ENCODE measurements around the gene VIL1.

The VIL1 gene

GRCh38 chr2:218422403-218423086 lies 3.6 kb downstream of the VIL1 start:
- no peaks in the 10 kb centered on the region for H3K36me3 ChIP-seq (ENCODE audit: insufficient read depth, low read length)
- no peak for DNase-seq (ENCODE audit: low read depth, low spot score)
- no peak overlapping the region for H3K4me3 ChIP-seq
- no peak overlapping the region for H3K9ac ChIP-seq (ENCODE audit: insufficient read length)
- H3K27ac ChIP-seq, result no peak overlapping the region
- H3K9me3 ChIP-seq (ENCODE audit: low read depth, low read length), result no peaks in the 10 kb centered on the region
- TF ChIP-seq EZH2 (IDR thresholded peaks at IDR 0.05), result no peak
- no peak for TF ChIP-seq POLR2AphosphoS5 (IDR thresholded peaks at IDR 0.05; ENCODE audit: borderline replicate concordance, low read depth, low read length)
- no peak for TF ChIP-seq FOXP2 (optimal IDR thresholded peaks at IDR 0.05; ENCODE audit: control extremely low read depth, extremely low read length, insufficient read depth)

DNA sequence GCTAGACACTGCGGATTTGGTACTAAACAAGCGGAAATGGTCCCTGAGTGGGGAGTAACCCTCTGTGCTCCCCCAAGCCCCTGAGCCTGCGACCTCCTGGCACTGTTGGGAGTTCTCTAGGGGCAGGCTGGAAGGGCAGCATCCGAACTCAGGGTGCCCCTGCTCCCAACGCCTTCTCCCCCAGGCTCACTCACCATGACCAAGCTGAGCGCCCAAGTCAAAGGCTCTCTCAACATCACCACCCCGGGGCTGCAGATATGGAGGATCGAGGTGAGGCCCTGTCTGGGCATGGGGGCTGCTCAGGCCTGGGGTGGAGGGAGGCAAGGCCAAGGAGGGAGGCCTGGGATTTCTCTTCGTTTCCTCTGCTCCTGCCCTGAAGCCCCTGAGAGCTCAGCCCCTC lies 4.7 kb downstream of the VIL1 start:
- Histone ChIP-seq H3K9me3 (ENCODE audit: low read depth, low read length) (no peaks in the 10 kb centered on the region), H3K36me3 (ENCODE audit: insufficient read depth, low read length) (no peaks in the 10 kb centered on the region), H3K9ac (ENCODE audit: insufficient read length) (no peak overlapping the region), H3K27ac (no peak overlapping the region), H3K4me3 (no peak overlapping the region)
- DNase-seq (ENCODE audit: low read depth, low spot score), result no peak
- TF ChIP-seq POLR2AphosphoS5 (IDR thresholded peaks at IDR 0.05; ENCODE audit: borderline replicate concordance, low read depth, low read length) (no peak), FOXP2 (optimal IDR thresholded peaks at IDR 0.05; ENCODE audit: control extremely low read depth, extremely low read length, insufficient read depth) (no peak), EZH2 (IDR thresholded peaks at IDR 0.05) (no peak)

DNA sequence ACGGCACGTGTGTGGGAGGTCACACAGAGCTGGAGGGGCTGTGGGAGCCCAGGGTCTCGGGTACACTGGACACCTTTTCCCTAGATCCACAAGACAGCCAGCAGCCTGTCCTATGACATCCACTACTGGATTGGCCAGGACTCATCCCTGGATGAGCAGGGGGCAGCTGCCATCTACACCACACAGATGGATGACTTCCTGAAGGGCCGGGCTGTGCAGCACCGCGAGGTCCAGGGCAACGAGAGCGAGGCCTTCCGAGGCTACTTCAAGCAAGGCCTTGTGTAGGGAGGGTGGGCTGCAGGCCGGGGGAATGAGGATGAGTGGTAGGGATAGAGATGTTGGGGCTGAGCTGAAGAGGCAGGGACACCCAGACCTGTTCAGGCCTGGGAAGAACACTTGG lies 6.6 kb downstream of the VIL1 start:
- no peak overlapping the region for H3K4me3 ChIP-seq
- H3K36me3 ChIP-seq (ENCODE audit: insufficient read depth, low read length), result no peaks in the 10 kb centered on the region
- no peak for DNase-seq (ENCODE audit: low read depth, low spot score)

GRCh38 chr2:218427741-218428140 lies 8.8 kb downstream of the VIL1 start:
- H3K9me3 ChIP-seq (ENCODE audit: low read depth, low read length), result no peaks in the 10 kb centered on the region
- TF ChIP-seq FOXP2 (optimal IDR thresholded peaks at IDR 0.05; ENCODE audit: control extremely low read depth, extremely low read length, insufficient read depth) (no peak), POLR2AphosphoS5 (IDR thresholded peaks at IDR 0.05; ENCODE audit: borderline replicate concordance, low read depth, low read length) (no peak), EZH2 (IDR thresholded peaks at IDR 0.05) (no peak)
- no peak overlapping the region for H3K9ac ChIP-seq (ENCODE audit: insufficient read length)

More for the DNA sequence above, 6.6 kb downstream of the VIL1 start:
- Histone ChIP-seq H3K27ac (no peak overlapping the region), H3K9me3 (ENCODE audit: low read depth, low read length) (no peaks in the 10 kb centered on the region), H3K9ac (ENCODE audit: insufficient read length) (no peak overlapping the region)
- TF ChIP-seq EZH2 (IDR thresholded peaks at IDR 0.05) (no peak), FOXP2 (optimal IDR thresholded peaks at IDR 0.05; ENCODE audit: control extremely low read depth, extremely low read length, insufficient read depth) (no peak), POLR2AphosphoS5 (IDR thresholded peaks at IDR 0.05; ENCODE audit: borderline replicate concordance, low read depth, low read length) (no peak)

GRCh38 chr2:218428846-218429558 lies 10.1 kb downstream of the VIL1 start:
- no peaks in the 10 kb centered on the region for H3K9me3 ChIP-seq (ENCODE audit: low read depth, low read length)

More at GRCh38 chr2:218427741-218428140, 8.8 kb downstream of the VIL1 start:
- DNase-seq (ENCODE audit: low read depth, low spot score), result no peak
- H3K36me3 ChIP-seq (ENCODE audit: insufficient read depth, low read length), result no peaks in the 10 kb centered on the region
- no peak overlapping the region for H3K27ac ChIP-seq
- H3K4me3 ChIP-seq, result no peak overlapping the region

GRCh38 chr2:218429911-218430692 lies 11.2 kb downstream of the VIL1 start:
- H3K4me3 ChIP-seq, result no peak overlapping the region
- H3K9me3 ChIP-seq (ENCODE audit: low read depth, low read length), result no peaks in the 10 kb centered on the region
- no peaks in the 10 kb centered on the region for H3K36me3 ChIP-seq (ENCODE audit: insufficient read depth, low read length)
- no peak overlapping the region for H3K9ac ChIP-seq (ENCODE audit: insufficient read length)
- no peak for DNase-seq (ENCODE audit: low read depth, low spot score)
- no peak for TF ChIP-seq POLR2AphosphoS5 (IDR thresholded peaks at IDR 0.05; ENCODE audit: borderline replicate concordance, low read depth, low read length)
- TF ChIP-seq FOXP2 (optimal IDR thresholded peaks at IDR 0.05; ENCODE audit: control extremely low read depth, extremely low read length, insufficient read depth), result no peak
- TF ChIP-seq EZH2 (IDR thresholded peaks at IDR 0.05), result no peak
- H3K27ac ChIP-seq, result no peak overlapping the region

More at GRCh38 chr2:218428846-218429558, 10.1 kb downstream of the VIL1 start:
- Histone ChIP-seq H3K27ac (no peak overlapping the region), H3K36me3 (ENCODE audit: insufficient read depth, low read length) (no peaks in the 10 kb centered on the region), H3K9ac (ENCODE audit: insufficient read length) (no peak overlapping the region), H3K4me3 (no peak overlapping the region)
- no peak for DNase-seq (ENCODE audit: low read depth, low spot score)
- TF ChIP-seq EZH2 (IDR thresholded peaks at IDR 0.05), result no peak
- no peak for TF ChIP-seq FOXP2 (optimal IDR thresholded peaks at IDR 0.05; ENCODE audit: control extremely low read depth, extremely low read length, insufficient read depth)
- TF ChIP-seq POLR2AphosphoS5 (IDR thresholded peaks at IDR 0.05; ENCODE audit: borderline replicate concordance, low read depth, low read length), result no peak

DNA sequence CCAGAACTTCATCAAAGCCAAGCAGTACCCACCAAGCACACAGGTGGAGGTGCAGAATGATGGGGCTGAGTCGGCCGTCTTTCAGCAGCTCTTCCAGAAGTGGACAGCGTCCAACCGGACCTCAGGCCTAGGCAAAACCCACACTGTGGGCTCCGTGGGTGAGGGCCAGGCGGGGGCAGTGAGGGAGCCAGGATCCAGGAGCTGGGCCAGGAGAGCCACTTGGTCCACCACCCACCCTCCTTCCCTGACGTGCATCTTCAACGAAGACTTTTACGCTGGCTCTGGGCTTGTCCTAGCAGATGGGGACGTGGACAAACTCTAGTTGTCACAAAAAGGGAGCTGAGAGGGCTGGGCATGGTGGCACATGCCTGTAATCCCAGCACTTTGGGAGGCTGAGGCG lies 11.8 kb downstream of the VIL1 start:
- Histone ChIP-seq H3K9me3 (ENCODE audit: low read depth, low read length) (no peaks in the 10 kb centered on the region), H3K27ac (no peak overlapping the region), H3K36me3 (ENCODE audit: insufficient read depth, low read length) (no peaks in the 10 kb centered on the region), H3K9ac (ENCODE audit: insufficient read length) (no peak overlapping the region), H3K4me3 (no peak overlapping the region)
- no peak for DNase-seq (ENCODE audit: low read depth, low spot score)
- TF ChIP-seq EZH2 (IDR thresholded peaks at IDR 0.05) (no peak), FOXP2 (optimal IDR thresholded peaks at IDR 0.05; ENCODE audit: control extremely low read depth, extremely low read length, insufficient read depth) (no peak), POLR2AphosphoS5 (IDR thresholded peaks at IDR 0.05; ENCODE audit: borderline replicate concordance, low read depth, low read length) (no peak)

GRCh38 chr2:218431878-218432277 lies 13.0 kb downstream of the VIL1 start:
- H3K9me3 ChIP-seq (ENCODE audit: low read depth, low read length), result no peaks in the 10 kb centered on the region
- H3K27ac ChIP-seq, result no peak overlapping the region
- H3K9ac ChIP-seq (ENCODE audit: insufficient read length), result no peak overlapping the region
- no peak overlapping the region for H3K4me3 ChIP-seq
- no peak for TF ChIP-seq POLR2AphosphoS5 (IDR thresholded peaks at IDR 0.05; ENCODE audit: borderline replicate concordance, low read depth, low read length)
- no peak for TF ChIP-seq EZH2 (IDR thresholded peaks at IDR 0.05)
- TF ChIP-seq FOXP2 (optimal IDR thresholded peaks at IDR 0.05; ENCODE audit: control extremely low read depth, extremely low read length, insufficient read depth), result no peak
- H3K36me3 ChIP-seq (ENCODE audit: insufficient read depth, low read length), result no peaks in the 10 kb centered on the region
- DNase-seq (ENCODE audit: low read depth, low spot score), result no peak

Data from SK-N-MC (cell line).